Skeletal muscle tissue (tissue), 4 donors: Measurements from ENCODE around the gene ACOT7. TPM values are rescaled to one million over a fixed set of nuclear protein-coding genes. Genes with fewer than 3 reads are reported as not detected.

Source experiments
- H3K27ac ChIP-seq: one replicate; pipeline ENCODE4 v1.7.0; 2013; ENCODE audit warnings: mild to moderate bottlenecking, low read depth, low read length, inconsistent platforms
- H3K27me3 ChIP-seq, 3 donors: one replicate each; pipeline ENCODE4 v1.7.0; 2013; ENCODE audit warnings: low read length in 3 of 3; ENCODE audit not compliant: control insufficient read depth in 3 of 3, insufficient read depth in 3 of 3
- H3K36me3 ChIP-seq, 3 donors: one replicate each; pipeline ENCODE4 v1.7.0; 2013; ENCODE audit warnings: low read length in 3 of 3; ENCODE audit not compliant: control insufficient read depth in 3 of 3, insufficient read depth in 3 of 3
- H3K4me1 ChIP-seq, 3 donors: one replicate each; pipeline ENCODE4 v1.7.0; 2013; ENCODE audit warnings: low read length in 3 of 3, mild to moderate bottlenecking in 3 of 3; ENCODE audit not compliant: control insufficient read depth in 3 of 3, insufficient read depth in 3 of 3
- H3K4me3 ChIP-seq, 3 donors: one replicate each; pipeline ENCODE4 v1.7.0; 2013; ENCODE audit warnings: low read length in 3 of 3
- H3K9ac ChIP-seq, 3 donors: one replicate each; pipeline ENCODE4 v1.7.0; 2013; ENCODE audit warnings: low read length in 3 of 3, mild to moderate bottlenecking in 3 of 3, moderate library complexity in 2 of 3, low read depth in 1 of 3
- H3K9me3 ChIP-seq, 3 donors: one replicate each; pipeline ENCODE4 v1.7.0; 2013; ENCODE audit warnings: low read length in 3 of 3; ENCODE audit not compliant: control insufficient read depth in 3 of 3
- total RNA-seq: library from RNA; depleted of rRNA; stranded (reverse); fragments of >200 nt; gene quantifications from one replicate; pipeline ENCODE4 v1.2.3, GENCODE V29; 2014
- donor health status: Osteomylitis.

The ACOT7 gene
- total RNA-seq, 1 donor from 2014 or later = 3.7 TPM

DNA sequence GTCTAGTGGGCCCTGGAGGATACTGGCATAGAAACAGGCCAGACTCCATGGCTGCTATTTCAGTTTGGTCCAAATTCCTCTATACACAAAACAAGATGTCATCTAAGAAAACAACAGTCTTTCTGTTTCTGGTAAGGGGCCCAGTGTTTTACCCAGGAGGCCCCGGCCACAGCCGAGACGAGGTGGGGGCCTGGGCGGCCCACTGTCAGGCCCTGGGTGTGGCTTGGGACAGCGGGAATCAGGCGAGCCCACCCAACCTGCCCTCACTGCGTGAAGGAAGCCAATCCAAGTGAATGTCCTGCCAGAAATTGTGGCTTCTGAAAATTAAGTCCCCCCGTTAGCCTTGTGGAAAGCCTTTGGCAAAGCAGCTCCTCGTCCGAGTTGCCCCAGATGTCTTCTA, 101.5 kb downstream of the ACOT7 start:
- no peak overlapping the region for H3K27ac ChIP-seq
- H3K9me3 ChIP-seq = no peaks in the 10 kb centered on the region
- no peak overlapping the region for H3K9ac ChIP-seq
- no peaks in the 10 kb centered on the region for H3K27me3 ChIP-seq
- H3K4me3 ChIP-seq = no peak overlapping the region
- peaks cover 18 to 53% (median 29%) of the 10 kb centered on the region in 3 donors for H3K4me1 ChIP-seq
- H3K36me3 ChIP-seq = peaks cover 0 to 2% (median 0%) of the 10 kb centered on the region in 3 donors

- Histone ChIP-seq H3K27me3 (no peaks in the 10 kb centered on the region), H3K27ac (no peak overlapping the region), H3K36me3 (no peaks in the 10 kb centered on the region), H3K9me3 (no peaks in the 10 kb centered on the region), H3K9ac (no peak overlapping the region), H3K4me3 (no peak overlapping the region), H3K4me1 (peaks cover 13 to 37% (median 21%) of the 10 kb centered on the region in 3 donors)
These were observed 104.9 kb downstream of the ACOT7 start for GRCh38 chr1:6288665-6289064.

DNA sequence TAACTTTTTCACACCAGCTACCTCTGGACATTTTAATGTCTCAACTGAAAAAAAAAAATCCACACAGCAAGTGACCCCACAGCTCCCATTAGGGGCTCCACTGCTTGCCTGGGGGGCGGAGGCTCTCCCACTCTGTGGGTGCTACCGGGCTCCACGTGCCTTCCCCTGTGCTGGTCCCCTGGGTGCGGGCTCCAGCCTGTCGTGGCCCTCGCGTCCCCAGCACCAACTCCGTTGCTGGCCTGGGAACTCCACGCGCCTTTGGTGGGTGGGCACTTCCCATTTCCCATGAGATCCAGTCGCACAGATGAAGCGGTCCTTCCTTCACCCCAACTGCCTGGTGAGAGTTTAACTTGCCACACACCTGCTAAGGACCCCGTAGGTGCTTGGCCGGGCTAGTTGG, 105.5 kb downstream of the ACOT7 start:
- no peak overlapping the region for H3K9ac ChIP-seq
- no peak overlapping the region for H3K27ac ChIP-seq
- H3K9me3 ChIP-seq = no peaks in the 10 kb centered on the region

GRCh38 chr1:6287431-6287886, 106.1 kb downstream of the ACOT7 start:
- Histone ChIP-seq H3K36me3 (no peaks in the 10 kb centered on the region), H3K4me3 (no peak overlapping the region), H3K27me3 (no peaks in the 10 kb centered on the region), H3K9ac (no peak overlapping the region), H3K27ac (no peak overlapping the region), H3K4me1 (peaks cover 6 to 29% (median 18%) of the 10 kb centered on the region in 3 donors), H3K9me3 (no peaks in the 10 kb centered on the region)

More for the DNA sequence above, 105.5 kb downstream of the ACOT7 start:
- Histone ChIP-seq H3K27me3 (no peaks in the 10 kb centered on the region), H3K4me1 (peaks cover 7 to 30% (median 18%) of the 10 kb centered on the region in 3 donors), H3K4me3 (no peak overlapping the region), H3K36me3 (no peaks in the 10 kb centered on the region)

GRCh38 chr1:6287029-6287428, 106.5 kb downstream of the ACOT7 start:
- no peak overlapping the region for H3K9ac ChIP-seq
- peaks cover 6 to 29% (median 18%) of the 10 kb centered on the region in 3 donors for H3K4me1 ChIP-seq
- H3K4me3 ChIP-seq = no peak overlapping the region
- no peaks in the 10 kb centered on the region for H3K9me3 ChIP-seq
- no peak overlapping the region for H3K27ac ChIP-seq
- H3K27me3 ChIP-seq = no peaks in the 10 kb centered on the region
- no peaks in the 10 kb centered on the region for H3K36me3 ChIP-seq

DNA sequence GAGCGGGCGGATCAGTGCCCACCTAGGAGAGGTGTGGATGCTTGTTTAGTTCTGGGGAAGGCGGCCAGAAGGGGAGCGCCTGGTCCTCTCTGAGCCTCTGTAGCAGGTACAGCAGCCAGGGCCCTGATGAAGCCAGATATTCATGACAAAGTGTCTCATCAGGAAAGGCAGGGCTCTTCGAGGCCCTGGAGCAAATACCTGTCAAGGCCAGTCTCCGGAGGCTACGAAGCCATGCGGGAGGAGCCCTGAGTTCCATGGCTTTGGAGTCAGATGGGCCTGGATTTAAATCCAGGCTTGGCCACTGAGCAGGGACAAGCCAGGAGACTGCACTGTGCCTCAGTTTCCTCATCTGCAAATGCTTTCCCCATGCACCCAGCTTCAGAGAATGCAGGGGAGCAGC, 107.3 kb downstream of the ACOT7 start:
- Histone ChIP-seq H3K36me3 (no peaks in the 10 kb centered on the region), H3K4me3 (no peak overlapping the region), H3K9me3 (no peaks in the 10 kb centered on the region), H3K4me1 (peaks cover 6 to 23% (median 17%) of the 10 kb centered on the region in 3 donors), H3K9ac (no peak overlapping the region), H3K27ac (no peak overlapping the region), H3K27me3 (no peaks in the 10 kb centered on the region)

DNA sequence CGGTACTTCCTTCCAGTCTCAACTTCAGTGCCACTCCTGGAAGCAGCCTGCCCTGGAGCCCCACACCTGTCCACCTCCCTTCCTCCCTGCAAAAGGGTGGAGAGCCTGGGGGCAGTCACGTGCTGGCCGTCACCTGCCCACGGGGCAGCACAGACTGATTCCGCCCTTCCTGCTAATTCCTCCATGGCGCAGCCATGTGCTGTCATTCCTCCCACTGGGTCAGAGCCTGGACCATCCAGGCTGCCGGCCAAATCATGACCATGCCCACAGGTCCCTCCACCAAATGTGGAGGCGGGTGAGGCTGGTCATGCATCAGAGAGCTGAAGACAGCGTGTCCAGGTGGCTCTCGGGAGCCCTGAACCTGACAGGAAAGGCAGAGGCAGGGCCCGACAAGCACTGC, 108.2 kb downstream of the ACOT7 start:
- Histone ChIP-seq H3K27ac (no peak overlapping the region), H3K4me3 (no peak overlapping the region), H3K4me1 (peaks cover 6 to 16% (median 9%) of the 10 kb centered on the region in 3 donors), H3K27me3 (no peaks in the 10 kb centered on the region), H3K9ac (no peak overlapping the region), H3K9me3 (no peaks in the 10 kb centered on the region), H3K36me3 (no peaks in the 10 kb centered on the region)

GRCh38 chr1:6282577-6283270, 110.8 kb downstream of the ACOT7 start:
- Histone ChIP-seq H3K4me1 (no peaks in the 10 kb centered on the region), H3K9ac (no peak overlapping the region), H3K36me3 (no peaks in the 10 kb centered on the region)

DNA sequence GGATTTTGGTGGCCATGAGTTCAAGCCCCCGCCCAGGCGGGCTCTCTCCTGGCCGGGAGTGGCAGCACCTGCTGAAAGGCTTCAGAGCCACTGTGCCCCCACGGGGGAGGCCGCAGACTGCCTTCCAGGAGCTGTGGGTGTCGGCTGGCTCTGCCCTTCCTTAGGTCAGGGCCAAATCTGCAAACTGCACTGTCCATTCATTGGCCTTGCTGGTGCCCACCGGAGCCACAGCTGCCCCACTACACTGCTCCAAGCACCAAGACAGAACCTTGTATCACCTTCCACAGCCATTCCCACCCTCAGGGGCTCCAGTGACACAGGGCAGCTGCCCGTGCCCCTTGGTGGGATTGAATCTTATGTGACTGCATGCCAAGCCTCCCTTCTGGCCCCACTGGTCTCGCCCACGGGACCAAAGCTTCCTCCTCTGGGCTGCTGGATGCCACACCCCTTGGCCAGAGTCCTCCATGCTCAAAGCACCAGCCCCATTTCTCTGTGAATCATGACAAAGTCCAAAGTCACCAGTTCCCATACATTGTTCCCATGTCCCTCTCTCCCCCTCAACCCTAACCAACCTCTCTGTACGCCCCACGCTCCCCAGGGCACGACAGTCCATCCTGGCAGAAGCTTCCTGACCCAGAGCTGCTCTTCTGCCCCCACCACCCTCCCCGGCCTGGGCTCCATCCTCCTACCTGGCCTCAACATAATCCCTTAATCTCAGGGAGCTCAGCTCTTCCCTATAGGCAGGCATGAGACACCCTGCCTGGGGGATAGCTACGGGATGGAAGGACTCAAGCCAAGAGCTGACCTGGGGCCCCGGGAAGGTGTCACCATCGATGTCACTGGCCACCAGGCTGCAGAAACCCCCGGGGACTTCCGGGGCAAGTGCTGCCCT, 111.8 kb downstream of the ACOT7 start:
- Histone ChIP-seq H3K4me3 (no peak overlapping the region), H3K36me3 (no peaks in the 10 kb centered on the region), H3K4me1 (peaks cover 4 to 8% (median 5%) of the 10 kb centered on the region in 3 donors), H3K27ac (no peak overlapping the region), H3K9me3 (no peaks in the 10 kb centered on the region), H3K27me3 (no peaks in the 10 kb centered on the region), H3K9ac (no peak overlapping the region)

More at GRCh38 chr1:6282577-6283270, 110.8 kb downstream of the ACOT7 start:
- Histone ChIP-seq H3K9me3 (no peaks in the 10 kb centered on the region), H3K4me3 (no peak overlapping the region), H3K27ac (no peak overlapping the region), H3K27me3 (no peaks in the 10 kb centered on the region)
